Peyer's patch (tissue), 4 donors: ENCODE results near the gene CERK. TPM values are rescaled to one million over a fixed set of nuclear protein-coding genes. Genes with fewer than 3 reads are reported as not detected.
A peak's percentile ranks its signal among the peaks of the same experiment; 100 is the strongest.

Experiments used
- DNase-seq, 3 donors: peaks; one replicate each; pipeline ENCODE4 v3.0.0-alpha.2; 2017 to 2019
- H3K27ac ChIP-seq, 4 donors: fragments of 200-600 bp; sonication (generic); one replicate each; pipeline ENCODE4 v1.5.1; 2016 to 2019
- H3K27me3 ChIP-seq, 2 donors: fragments of 200-600 bp; sonication (generic); one replicate each; pipeline ENCODE4 v1.5.1; 2019
- H3K36me3 ChIP-seq, 3 donors: fragments of 200-600 bp; sonication (generic); one replicate each; pipeline ENCODE4 v1.5.1; 2016 to 2019
- H3K4me1 ChIP-seq, 4 donors: fragments of 200-600 bp; sonication (generic); one replicate each; pipeline ENCODE4 v1.5.1; 2016 to 2019
- H3K4me3 ChIP-seq, 4 donors: fragments of 200-600 bp; sonication (generic); 1 replicate in 3 of 4; 2 replicates in 1 of 4; pipeline ENCODE4 v1.5.1; 2016 to 2019; ENCODE audit warnings: mild to moderate bottlenecking in 1 of 4
- H3K9me3 ChIP-seq, 4 donors: fragments of 200-600 bp; sonication (generic); one replicate each; pipeline ENCODE4 v1.5.1; 2016 to 2019; ENCODE audit warnings: mild to moderate bottlenecking in 1 of 4
- POLR2A ChIP-seq, 2 donors: fragments of 450-650 bp; IDR thresholded peaks; one replicate each; pipeline ENCODE4 v1.5.1; 2017; ENCODE audit warnings: antibody characterized with exemption in 2 of 2, mild to moderate bottlenecking in 2 of 2, moderate library complexity in 2 of 2
- total RNA-seq, 4 donors: library from RNA; depleted of rRNA; stranded (reverse); fragments of >200 nt; gene quantifications; one replicate each; pipeline ENCODE4 v1.1.0, GENCODE V29; 2016
- TF ChIP-seq, protein P1 (sequence below), 6 experiments: fragments of 450-650 bp in 4 of 6; fragments of 200-600 bp in 2 of 6; sonication (generic) in 1 of 6; IDR thresholded peaks; one replicate each; pipeline ENCODE4 v1.5.1; 2017 to 2019; ENCODE audit warnings: antibody characterized with exemption in 6 of 6, mild to moderate bottlenecking in 3 of 6, moderate library complexity in 1 of 6

Gene CERK
- total RNA-seq, 4 donors from 2014 or later = 89.1 to 131 (median 94.7) TPM

DNA sequence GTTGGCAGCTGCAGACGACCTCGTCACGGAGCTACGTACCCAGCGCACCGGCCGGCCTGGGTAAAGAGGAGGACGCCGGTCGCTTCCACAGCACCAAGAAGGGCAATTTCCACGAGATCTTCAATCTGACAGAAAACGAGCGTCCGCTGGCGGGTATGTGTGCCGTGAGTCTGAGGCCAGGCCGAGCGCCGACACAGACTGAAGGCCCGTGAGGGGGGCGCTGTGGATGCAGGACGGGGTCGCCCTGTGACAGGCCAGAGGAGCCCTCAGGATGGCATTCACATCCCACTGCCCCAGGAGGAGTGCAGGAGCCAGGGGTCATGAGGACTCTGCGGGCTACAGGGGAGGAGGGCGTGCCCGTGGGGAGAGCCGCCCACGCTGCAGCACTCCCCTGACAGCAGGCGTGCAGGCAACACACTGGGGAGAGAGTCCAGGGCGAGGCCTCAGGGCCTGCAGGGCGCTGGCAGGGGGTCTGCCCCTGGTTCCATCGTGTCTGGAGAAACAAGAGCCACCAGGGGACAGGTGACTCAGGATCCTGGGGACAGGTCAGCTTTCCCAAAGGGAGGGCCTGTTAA lies 64.3 kb downstream of the CERK start:
- Histone ChIP-seq H3K27ac (peak overlapping the region in 2 of 4 donors; percentile 57 to 69), H3K4me1 (peaks cover 0 to 21% (median 8%) of the 10 kb centered on the region in 4 donors), H3K27me3 (no peaks in the 10 kb centered on the region), H3K4me3 (peak overlapping the region in 2 of 4 donors; percentile 5 to 32), H3K9me3 (no peaks in the 10 kb centered on the region), H3K36me3 (peaks cover 0 to 77% (median 0%) of the 10 kb centered on the region in 3 donors)
- TF ChIP-seq POLR2A (IDR thresholded peaks at IDR 0.05) = no peak
- TF ChIP-seq, protein P1, sequence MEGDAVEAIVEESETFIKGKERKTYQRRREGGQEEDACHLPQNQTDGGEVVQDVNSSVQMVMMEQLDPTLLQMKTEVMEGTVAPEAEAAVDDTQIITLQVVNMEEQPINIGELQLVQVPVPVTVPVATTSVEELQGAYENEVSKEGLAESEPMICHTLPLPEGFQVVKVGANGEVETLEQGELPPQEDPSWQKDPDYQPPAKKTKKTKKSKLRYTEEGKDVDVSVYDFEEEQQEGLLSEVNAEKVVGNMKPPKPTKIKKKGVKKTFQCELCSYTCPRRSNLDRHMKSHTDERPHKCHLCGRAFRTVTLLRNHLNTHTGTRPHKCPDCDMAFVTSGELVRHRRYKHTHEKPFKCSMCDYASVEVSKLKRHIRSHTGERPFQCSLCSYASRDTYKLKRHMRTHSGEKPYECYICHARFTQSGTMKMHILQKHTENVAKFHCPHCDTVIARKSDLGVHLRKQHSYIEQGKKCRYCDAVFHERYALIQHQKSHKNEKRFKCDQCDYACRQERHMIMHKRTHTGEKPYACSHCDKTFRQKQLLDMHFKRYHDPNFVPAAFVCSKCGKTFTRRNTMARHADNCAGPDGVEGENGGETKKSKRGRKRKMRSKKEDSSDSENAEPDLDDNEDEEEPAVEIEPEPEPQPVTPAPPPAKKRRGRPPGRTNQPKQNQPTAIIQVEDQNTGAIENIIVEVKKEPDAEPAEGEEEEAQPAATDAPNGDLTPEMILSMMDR (IDR thresholded peaks at IDR 0.05) = no peak
- DNase-seq = no peak

DNA sequence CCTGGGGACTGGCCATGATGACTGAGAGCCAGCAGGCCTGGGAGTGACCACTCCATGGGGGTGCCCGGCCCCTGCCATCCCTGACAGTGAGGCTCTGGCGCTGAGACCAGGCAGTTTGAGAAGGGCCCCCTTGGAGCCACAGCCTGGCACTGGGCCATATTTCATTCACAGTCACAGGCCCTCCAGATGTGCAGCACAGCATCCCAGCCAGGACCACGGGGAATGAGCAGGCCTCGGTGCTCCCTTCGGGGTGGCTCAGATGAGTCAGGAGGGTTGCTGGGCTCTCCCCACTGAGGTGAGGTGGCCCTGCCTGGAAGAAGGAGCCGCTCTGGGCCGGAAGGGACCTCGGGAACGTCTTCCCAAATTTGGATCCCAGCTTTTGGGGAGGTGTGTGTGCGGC lies 64.8 kb downstream of the CERK start:
- Histone ChIP-seq H3K4me3 (no peak overlapping the region), H3K9me3 (no peaks in the 10 kb centered on the region), H3K36me3 (peaks cover 0 to 80% (median 0%) of the 10 kb centered on the region in 3 donors), H3K27ac (peak overlapping the region in 2 of 4 donors; percentile 57 to 69), H3K27me3 (no peaks in the 10 kb centered on the region), H3K4me1 (peaks cover 0 to 21% (median 8%) of the 10 kb centered on the region in 4 donors)
- DNase-seq = no peak
- TF ChIP-seq POLR2A (IDR thresholded peaks at IDR 0.05) = no peak

DNA sequence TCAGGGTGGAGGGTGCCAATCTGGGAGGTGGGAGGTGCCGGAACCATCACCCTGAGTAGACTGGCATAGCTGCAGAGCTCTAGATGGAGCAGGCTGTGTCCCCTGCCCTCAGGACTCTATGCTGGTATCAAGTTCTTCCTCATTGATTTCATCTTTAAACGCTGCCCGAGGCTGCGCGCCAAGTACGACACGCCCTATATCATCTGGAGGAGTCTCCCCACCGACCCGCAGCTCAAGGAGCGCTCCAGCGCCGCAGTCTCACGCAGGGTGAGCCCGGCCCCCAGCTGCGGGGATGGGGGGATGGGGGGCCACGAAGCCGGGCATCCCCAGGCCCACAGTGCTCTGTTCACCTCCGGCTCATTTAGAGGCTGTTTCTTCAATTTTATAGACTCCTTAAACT lies 65.3 kb downstream of the CERK start:
- Histone ChIP-seq H3K36me3 (peaks cover 0 to 81% (median 0%) of the 10 kb centered on the region in 3 donors), H3K27me3 (no peaks in the 10 kb centered on the region), H3K27ac (peak overlapping the region in 1 of 4 donors; percentile 71), H3K4me3 (no peak overlapping the region), H3K9me3 (no peaks in the 10 kb centered on the region), H3K4me1 (peaks cover 0 to 21% (median 8%) of the 10 kb centered on the region in 4 donors)
- peak in 2 of 3 donors; percentile 74 to 76 for DNase-seq
- peak in 1 of 2 donors; percentile 36 for TF ChIP-seq POLR2A (IDR thresholded peaks at IDR 0.05)
- TF ChIP-seq, protein P1 (IDR thresholded peaks at IDR 0.05) = no peak

DNA sequence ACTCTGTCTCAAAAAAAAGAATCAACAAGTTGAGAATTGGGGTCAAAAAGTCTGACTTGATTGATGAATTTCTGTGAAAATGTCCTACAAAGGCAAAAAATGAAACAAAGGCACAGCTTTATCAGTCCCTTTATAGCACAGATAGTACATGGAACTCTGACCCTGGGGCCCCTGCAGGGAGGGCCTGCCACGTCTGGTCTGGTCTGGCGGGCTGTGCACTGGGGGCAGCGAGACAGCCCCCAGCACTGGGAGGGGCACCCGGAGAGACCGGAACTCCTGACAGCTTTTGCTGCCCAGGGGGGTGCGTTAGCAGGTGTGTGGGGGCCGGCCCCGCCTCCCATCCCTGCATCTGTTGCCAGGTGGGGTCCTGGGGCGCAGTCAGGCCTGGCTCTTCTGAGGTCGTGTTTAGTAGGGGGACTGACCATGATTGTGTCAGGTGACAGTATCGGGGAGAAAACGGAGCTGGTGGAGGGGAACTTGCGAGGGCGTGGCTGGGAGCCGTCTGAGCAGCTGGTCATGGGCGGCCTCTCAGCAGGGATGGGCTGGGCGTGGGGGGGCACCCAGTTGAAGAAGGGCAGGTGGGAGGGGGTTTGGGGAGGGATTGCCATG lies 66.1 kb downstream of the CERK start:
- H3K9me3 ChIP-seq = no peaks in the 10 kb centered on the region
- DNase-seq = no peak
- peak overlapping the region in 2 of 4 donors; percentile 15 to 71 for H3K27ac ChIP-seq
- TF ChIP-seq, protein P1 (IDR thresholded peaks at IDR 0.05) = no peak
- no peak for TF ChIP-seq POLR2A (IDR thresholded peaks at IDR 0.05)
- H3K36me3 ChIP-seq = peaks cover 0 to 82% (median 0%) of the 10 kb centered on the region in 3 donors
- H3K27me3 ChIP-seq = no peaks in the 10 kb centered on the region
- peaks cover 0 to 21% (median 8%) of the 10 kb centered on the region in 4 donors for H3K4me1 ChIP-seq
- no peak overlapping the region for H3K4me3 ChIP-seq

DNA sequence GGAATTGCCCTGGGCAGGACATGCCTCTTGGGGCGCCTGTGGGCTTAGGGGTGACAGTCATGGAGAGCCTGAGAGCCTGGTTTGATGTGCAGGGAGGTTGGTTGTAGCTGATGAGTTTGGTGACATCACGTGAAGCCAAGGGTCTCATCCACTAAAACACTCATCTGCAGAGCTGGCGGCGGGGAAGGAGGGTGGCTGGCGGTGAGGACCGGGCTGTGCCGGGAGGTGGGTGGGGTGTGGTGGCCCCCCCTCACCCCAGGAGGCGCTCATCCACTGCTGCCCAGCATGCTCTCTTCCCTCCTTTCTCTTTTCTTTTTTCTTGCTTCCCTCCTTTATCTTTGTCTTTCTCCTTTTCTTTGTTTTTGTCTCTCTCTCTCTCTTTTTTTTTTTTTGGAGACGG lies 68.9 kb downstream of the CERK start:
- Histone ChIP-seq H3K27ac (no peak overlapping the region), H3K27me3 (no peaks in the 10 kb centered on the region), H3K9me3 (no peaks in the 10 kb centered on the region), H3K4me1 (peaks cover 0 to 21% (median 6%) of the 10 kb centered on the region in 4 donors), H3K4me3 (no peak overlapping the region), H3K36me3 (peaks cover 0 to 82% (median 0%) of the 10 kb centered on the region in 3 donors)
- TF ChIP-seq, protein P1 (IDR thresholded peaks at IDR 0.05) = no peak
- no peak for TF ChIP-seq POLR2A (IDR thresholded peaks at IDR 0.05)
- DNase-seq = no peak

DNA sequence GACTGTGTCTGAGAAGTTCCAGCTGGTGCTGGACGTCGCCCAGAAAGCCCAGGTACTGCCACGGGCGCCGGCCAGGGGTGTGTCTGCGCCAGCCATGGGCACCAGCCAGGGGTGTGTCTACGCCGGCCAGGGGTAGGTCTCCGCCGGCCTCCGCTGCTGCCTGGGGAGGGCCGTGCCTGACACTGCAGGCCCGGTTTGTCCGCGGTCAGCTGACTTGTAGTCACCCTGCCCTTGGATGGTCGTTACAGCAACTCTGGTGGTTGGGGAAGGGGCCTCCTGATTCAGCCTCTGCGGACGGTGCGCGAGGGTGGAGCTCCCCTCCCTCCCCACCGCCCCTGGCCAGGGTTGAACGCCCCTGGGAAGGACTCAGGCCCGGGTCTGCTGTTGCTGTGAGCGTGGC lies 69.9 kb downstream of the CERK start:
- no peaks in the 10 kb centered on the region for H3K27me3 ChIP-seq
- no peak for DNase-seq
- peaks cover 0 to 21% (median 1%) of the 10 kb centered on the region in 4 donors for H3K4me1 ChIP-seq
- H3K9me3 ChIP-seq = no peaks in the 10 kb centered on the region
- peaks cover 0 to 82% (median 0%) of the 10 kb centered on the region in 3 donors for H3K36me3 ChIP-seq
- H3K27ac ChIP-seq = no peak overlapping the region
- TF ChIP-seq, protein P1 (IDR thresholded peaks at IDR 0.05) = no peak
- TF ChIP-seq POLR2A (IDR thresholded peaks at IDR 0.05) = no peak
- H3K4me3 ChIP-seq = no peak overlapping the region
